Body of pancreas (tissue), 4 donors: ENCODE data around the gene CST2.

Source experiments
- POLR2A ChIP-seq, 3 donors: fragments of 450-650 bp; IDR thresholded peaks; one replicate each; pipeline ENCODE4 v1.6.1; 2016; ENCODE audit warnings: antibody characterized with exemption in 3 of 3, mild to moderate bottlenecking in 2 of 3
- TF ChIP-seq, protein P1 (sequence below), 7 experiments: fragments of 450-650 bp in 4 of 7; fragments of 200-600 bp in 3 of 7; sonication (generic) in 3 of 7; IDR thresholded peaks; one replicate each; pipeline ENCODE4 v1.5.1; 2016 to 2019; ENCODE audit warnings: antibody characterized with exemption in 7 of 7

GRCh38 chr20:23857962-23858595 lies 31.6 kb upstream of the CST2 start:
- TF ChIP-seq, protein P1, sequence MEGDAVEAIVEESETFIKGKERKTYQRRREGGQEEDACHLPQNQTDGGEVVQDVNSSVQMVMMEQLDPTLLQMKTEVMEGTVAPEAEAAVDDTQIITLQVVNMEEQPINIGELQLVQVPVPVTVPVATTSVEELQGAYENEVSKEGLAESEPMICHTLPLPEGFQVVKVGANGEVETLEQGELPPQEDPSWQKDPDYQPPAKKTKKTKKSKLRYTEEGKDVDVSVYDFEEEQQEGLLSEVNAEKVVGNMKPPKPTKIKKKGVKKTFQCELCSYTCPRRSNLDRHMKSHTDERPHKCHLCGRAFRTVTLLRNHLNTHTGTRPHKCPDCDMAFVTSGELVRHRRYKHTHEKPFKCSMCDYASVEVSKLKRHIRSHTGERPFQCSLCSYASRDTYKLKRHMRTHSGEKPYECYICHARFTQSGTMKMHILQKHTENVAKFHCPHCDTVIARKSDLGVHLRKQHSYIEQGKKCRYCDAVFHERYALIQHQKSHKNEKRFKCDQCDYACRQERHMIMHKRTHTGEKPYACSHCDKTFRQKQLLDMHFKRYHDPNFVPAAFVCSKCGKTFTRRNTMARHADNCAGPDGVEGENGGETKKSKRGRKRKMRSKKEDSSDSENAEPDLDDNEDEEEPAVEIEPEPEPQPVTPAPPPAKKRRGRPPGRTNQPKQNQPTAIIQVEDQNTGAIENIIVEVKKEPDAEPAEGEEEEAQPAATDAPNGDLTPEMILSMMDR (IDR thresholded peaks at IDR 0.05), result no peak
- TF ChIP-seq POLR2A (IDR thresholded peaks at IDR 0.05), result no peak
